CD4-positive, alpha-beta T cell treated with Interleukin-15 for 1 hour (primary cell): ENCODE results near the gene TENT4B.

Experiments used
- DNase-seq: peaks from one replicate; pipeline ENCODE4 v3.0.0-alpha.2; 2020

Gene TENT4B

DNA sequence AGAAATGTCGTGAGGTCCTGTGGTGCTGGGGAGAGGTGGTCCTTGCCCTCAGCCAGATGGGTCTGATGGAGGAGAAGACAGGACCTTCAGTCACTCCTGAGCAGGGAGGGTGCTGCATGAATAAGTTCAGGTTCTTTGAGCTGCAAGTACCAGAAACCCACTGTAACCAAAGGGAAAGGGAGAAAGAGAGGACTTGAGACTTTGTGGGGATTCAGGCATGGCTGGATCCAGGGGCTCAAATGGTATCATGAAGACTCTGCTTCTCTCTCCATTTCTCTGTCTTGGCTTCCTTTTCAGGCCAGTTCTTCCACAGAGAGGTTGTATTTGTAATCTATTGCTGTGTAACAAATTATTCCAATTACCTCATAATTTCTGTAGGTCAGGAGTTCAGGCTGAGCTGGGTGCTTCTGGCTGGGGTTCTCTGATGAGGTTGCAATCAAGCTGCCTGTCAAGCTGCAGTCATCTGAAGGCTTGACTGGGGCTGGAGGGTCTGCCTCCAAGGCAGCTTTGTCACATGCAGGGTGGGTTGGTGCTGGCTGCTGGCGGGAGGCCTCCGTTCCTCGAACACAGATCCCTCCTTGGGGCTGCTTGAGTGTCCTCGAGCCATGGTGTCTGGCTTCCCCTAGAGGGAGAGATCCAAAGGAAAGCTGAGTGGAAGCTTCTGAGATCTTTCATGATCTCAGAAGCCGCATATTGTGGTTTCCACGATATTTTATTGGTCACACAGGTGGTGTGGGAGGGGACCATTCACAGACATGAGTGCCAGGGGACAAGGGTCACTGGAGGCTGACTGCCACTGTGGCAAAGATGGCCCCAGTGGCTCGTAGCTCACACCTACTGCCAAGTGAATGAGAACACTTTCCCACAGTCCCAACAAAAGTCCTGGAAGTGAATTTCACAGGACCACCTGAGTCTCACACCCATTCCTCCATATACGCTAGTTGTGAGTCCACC, 107.4 kb downstream of the TENT4B start:
- DNase-seq = no peak

DNA sequence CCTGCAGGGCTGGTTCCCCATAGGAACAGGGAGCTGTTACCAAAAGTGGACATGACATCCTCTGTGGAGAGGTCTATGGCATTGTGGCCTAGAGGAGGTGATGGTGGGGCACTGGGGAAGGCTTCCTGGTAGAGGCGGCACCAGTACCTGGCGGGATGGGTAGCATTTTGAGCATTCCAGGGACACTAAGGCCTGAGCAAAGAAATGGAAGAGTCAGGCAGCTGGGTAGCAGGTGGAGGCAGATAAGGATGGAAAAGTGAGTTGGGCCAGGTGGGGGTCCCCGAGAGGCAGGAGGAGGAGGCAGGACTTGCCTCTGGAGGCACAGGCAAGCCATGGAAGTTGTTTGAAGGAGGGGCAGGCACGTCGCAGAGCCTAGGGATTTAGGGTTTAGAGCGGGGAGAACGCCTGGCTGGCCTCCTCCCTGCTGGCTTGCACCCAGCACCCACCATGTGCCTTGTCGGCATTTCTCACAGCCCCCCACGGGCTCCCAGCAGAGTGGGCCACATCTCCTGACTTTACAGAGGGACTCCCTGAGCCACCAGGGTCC, 108.1 kb downstream of the TENT4B start:
- no peak for DNase-seq

DNA sequence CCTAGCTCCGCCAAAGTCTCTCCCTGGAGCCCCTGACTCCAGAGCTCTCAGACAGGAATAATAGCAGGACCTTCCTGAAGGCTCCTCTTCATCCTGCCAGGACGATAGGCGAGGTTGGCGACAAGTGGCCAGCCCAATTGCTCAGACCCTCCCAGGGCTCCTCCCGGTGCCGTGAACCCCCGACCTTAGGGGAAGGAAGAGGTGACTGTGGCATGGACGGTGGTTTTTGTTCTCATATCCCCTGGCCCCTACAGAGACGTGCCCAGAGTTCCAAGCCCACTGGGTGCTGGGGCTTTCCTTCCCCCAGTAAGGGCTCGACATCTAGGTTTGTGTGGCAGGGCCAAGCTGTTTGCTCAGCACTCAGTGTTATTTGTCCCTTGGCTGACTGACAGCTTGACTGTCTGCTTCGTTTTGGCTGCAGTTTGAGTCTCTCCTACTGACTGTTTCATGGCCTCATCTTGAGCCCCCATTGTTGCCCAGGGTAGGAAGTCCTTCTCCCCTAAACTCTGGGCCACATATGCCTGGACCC, 108.7 kb downstream of the TENT4B start:
- DNase-seq = no peak

DNA sequence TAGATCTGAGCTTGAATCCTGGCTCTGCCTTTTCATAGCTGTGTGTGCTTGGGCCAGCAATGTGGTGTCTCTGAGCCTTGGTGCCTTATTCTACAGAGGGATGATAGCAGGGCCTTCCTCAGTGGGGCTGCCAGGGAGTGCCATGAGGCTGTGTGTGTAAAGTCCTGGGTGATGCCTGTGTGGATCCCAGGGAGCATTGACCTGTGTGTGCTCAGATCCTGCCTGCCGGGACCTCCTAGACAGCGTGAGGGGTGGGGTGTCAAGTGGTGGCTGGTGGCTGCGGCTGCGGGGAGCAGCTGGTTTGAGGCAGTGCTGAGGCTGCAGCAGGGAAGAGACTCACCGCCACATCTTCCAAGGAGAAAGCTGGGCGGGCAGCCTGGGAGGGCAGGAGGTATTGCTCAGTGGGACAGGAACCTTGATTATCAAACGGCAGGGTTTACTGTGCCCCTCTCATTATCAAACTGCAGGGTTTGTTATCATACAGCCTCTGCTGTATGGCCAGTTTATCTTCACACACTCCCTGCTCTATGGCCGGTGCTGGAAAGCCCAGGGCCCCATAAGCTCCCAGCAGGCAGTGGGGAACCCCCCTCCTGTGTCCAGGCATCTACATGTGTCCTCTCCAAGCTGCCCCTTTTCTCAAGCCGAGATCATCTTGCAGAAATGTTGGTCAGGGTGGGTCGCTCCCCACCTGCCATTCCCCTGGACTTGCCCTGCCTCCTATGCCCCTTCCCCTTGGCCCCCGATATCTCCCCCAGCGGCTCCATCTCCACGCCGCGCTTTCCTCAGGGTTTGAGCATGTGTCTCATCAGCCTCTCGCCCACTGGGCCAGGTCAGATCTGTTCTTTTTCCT, 110.2 kb downstream of the TENT4B start:
- no peak for DNase-seq

DNA sequence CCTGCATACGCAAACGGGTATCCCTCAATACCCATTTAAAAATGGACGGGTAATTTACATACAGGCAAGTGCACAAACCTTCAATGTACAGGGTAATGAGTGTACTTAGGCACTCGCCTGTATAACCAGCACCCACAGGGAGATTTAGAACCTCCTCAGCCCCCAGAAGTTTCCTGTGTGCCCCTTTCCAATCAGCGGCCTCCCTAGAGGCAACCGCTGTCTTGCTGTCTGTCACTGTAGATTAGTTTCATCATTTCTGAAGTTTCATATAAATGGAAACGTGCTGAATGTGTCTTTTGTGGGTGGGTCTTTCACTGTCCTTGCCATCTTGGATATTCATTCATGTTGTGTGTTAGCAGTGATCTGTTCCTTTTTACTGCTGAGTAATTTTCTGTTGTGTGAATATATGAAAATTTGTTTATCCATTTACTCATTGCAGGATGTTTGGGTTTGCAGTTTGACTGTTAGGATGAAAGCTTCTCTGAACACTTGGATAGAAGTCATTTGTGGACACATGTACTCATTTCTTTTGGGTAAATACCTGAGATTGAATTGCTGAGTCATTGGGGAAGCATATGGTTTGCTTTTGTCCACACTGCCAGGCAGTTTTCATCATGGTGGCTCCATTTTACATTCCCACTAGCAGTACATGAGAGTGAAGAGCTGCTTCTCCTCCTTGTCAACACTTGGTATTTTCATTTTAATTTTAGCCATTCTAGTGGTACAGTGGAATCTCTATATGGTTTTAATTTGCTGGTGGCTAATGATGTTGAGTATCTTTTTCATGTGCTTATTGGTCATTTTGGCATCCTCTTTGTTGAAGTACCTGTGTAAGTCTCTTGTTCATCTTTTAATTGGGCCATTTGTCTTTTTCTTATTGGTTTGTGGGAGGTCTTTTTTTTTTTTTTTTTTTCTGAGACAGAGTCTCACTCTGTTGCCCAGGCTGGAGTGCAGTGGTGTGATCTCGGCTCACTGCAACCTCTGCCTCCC, 111.1 kb downstream of the TENT4B start:
- DNase-seq = no peak

DNA sequence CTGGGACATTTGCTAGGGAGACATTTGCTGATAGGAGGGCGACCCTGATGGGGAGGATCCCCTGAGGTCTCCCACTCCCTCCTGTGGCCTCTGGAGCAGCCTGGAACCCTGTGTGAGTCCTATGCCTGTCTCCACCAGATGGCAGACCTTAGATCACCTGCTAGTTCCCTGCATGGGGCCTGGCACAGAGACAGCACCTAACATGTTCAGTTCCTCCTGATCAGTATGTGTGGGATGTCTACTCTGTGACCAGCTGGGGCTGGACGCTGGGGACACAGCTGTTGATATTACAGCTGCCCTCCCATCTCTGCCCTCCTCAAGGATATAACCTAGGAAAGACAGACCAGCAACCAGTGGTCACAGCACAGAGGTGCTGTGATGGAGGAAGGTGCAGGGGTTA, 112.2 kb downstream of the TENT4B start:
- DNase-seq = peak; percentile 57

DNA sequence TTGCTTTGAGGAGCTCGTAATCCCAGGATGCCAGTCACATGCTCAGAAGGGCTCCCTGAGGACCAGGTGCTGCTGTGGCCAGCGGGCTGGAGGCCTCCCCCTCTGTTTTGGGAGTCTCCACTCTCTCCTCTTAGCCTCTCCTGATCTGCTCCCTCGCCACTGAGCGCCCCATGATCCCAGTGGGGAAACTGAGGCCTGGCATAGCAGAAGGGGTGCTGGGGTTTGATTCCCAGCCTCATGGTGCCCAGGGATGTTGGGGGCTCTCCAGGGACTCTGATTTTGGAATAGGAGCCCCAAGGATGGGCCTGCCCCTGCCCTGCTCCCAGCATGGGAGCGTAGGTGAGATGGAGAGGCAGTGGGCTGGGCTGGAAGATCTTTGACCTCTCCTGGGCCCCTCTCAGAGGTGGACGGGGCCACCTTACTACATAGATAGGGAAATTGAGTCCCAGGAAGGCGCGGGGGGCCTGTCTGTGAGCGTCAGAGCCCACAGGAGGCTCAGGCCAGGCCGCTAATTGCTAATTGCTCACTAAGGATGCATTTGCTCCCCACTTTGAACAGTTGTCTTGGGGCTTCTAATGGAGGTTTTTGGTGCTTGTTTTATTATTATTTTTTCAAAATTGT, 112.7 kb downstream of the TENT4B start:
- no peak for DNase-seq

DNA sequence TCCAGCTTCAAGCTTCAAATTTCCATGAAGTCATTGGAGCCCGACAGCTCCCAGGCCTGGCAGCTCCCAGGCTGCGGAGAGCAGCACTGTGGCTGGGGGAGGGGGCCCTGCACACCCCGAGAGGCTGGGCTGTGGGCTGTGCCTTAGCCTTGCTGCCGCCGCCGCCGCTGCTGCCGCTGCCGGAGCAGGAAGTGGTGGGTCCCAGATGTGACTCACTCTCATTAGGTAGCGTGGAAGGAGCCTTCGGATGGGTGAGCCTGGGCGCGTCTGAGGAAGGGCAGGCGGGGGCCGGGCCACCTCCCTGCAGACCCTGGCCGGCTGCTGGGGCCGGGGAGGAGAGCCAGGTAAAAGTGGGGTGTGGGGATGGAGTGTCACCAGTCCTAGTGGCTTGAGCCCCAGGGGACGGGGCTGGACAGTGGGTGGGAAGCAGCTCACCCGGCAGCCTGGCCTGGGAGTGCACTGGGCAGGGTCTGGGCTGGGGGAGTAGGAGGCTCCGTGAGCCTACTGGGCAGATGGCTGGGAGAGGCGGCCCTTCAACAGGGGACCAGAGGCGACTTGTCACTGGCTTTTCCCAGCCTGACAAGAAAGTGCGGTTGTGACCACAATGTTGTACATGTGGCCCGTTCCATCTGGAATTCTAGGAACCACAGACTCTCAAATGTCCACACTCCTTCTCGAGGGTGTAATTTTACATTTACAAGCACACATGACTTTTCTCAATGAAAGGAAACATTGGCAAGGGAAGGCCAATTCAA, 113.4 kb downstream of the TENT4B start, which contains the start of gene ADCY7:
ADCY7 (plus strand) TSS at position 215 of the 755 bp plus-strand sequence. CDS start 21,629 bp downstream, outside the sequence.
- DNase-seq = peak; percentile 85

DNA sequence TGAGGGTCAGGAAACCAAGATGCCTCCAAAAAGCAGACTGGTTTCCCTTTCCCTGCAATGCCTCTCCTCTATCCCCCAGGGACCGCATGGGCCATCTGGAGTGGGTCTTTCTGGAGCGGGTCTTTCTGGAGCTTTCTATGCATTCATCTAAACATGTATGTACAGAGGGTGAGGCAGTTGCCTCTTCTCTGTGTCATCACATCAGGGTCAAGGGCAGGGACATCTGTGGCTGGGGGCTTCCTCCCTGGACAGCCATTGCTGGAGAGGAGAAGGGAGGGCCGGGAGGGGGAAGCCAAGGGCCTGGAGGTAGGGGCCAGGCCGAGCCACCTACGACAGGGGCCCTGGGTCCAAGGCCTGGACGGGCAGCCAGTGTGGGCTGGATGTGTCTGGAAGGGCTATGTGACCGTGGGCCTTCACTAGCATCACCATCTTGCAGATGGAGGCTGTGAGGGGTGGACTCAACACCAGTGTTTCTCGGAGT, 114.1 kb downstream of the TENT4B start:
- DNase-seq = no peak

DNA sequence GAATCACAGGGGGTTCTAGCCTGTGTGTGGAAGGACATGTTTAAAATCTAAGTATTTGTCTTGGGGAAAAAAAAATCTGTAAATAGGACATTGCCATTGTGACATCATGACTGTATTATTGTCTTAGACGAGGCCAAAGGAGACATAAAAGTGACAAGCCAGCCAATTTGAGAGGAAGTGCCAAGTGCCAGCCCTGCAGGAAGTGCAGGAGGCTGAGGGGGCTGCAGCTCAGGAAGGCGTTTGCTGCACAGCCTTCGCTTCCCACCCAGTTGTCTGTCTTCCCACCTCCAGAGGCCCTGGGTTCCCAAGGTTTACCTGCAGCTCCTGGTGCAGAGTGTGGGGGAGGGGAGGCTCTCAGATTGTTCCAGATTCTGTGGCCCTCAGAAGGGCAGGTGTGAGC, 114.5 kb downstream of the TENT4B start:
- no peak for DNase-seq

DNA sequence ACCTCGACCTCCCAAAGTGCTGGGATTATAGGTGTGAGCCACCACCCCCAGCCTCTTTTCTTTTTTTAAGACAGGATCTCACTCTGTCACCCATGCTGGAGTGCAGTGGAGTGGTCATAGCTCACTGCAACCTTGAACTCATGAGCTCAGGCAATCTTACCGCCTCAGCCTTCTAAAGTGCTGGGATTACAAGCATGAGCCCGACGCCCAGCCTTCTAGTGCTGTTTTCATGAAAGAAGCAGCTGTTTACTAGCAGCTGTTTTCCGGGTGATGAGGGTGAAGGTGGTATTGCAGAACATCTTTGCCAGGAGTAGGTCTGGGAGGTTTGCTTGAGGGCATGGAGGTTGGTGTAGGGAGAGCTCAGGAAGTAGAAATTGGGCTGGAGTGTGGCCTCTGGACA, 115.2 kb downstream of the TENT4B start:
- no peak for DNase-seq

DNA sequence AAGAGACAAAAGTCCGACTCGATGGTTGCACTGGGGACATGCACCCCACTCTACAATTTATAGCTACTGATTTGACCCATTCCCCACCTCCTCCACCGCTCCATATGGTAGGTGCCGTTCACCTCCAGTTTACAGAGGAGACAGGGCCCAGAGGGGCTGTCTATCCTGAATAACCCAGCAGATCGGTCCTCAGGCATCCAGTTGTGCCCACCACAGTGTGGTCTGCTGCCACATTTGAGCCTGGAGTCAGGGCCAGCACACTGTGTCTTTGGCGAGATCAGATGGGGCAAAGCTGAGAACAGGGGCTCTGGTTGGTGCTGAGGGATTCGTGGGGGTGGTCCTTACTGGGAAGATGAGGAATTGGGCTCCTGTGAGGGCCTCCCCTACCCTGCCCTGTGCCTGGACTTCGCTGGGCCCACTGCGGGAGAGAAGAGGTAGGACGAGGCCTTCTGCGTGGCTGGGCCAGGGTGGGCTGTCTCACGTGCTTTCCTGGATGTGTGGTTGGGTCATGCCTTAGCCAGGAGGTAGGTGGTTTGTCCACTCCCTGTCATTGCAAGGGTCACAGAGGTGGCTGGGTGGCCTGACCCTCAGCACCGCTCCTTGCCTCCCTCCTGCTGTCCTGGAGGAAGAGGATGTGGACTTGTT, 116.1 kb downstream of the TENT4B start:
- no peak for DNase-seq

DNA sequence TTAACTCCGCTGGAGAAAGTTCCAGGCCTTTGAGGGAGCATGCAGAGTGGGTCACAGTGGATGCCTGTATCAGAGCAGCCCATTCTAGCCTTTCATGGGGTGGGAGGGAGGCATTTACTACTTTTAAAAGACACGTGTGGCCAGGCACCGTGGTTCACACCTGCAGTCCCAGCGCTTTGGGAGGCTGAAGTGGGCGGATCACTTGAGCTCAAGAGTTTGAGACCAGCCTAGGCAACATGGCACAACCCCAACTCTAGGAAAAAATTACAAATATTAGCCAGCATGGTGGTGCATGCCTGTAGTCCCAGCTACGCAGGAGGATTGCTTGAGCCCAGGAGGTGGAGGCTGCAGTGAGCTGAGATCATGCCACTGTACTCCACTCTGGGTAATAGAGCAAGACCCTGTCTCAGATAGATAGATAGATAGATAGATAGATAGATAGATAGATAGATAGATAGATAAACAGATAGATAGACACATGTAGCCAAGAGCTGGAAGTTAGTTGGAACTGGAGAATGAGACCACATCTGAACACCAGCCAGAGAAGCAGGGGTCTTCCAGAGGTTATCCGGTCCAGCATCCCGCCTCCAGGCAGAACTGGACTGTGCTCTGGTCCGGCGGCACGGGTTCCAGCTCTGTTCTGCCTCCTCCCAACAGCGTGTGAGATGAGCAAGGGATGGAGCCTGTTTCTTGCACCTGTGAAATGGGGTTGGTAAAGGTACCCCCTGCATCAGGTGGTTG, 116.8 kb downstream of the TENT4B start:
- no peak for DNase-seq

DNA sequence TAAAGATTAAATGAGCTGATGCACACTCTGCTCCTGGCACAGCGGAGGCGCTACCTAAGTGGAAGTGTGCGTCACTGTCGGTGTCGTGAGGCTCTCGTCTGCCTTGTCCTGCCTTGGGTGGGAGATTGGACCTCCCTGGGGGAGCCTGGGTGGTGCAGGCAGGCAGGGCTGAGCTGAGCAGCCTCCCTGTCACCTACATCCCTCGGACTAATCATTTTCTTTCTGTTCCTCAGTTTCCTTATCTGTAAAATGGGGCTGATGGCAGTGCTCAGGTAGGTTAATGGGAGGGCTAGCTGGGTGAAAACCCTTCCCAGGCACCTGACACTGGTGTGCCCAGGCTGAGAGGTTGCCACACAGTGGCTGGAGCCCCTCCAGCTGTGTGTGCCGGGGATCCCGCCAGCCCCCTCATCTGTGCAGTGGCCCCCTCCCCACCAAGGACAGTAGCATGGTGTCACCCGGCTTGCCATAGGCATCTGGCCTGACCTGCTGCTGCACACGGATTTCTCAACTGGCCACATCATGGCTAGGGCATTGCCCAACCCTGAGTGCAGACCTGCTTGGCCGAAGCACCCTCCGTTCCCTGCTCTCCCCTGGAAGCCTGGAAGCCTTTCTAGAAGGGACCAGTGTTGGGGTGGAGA, 117.5 kb downstream of the TENT4B start:
- no peak for DNase-seq

DNA sequence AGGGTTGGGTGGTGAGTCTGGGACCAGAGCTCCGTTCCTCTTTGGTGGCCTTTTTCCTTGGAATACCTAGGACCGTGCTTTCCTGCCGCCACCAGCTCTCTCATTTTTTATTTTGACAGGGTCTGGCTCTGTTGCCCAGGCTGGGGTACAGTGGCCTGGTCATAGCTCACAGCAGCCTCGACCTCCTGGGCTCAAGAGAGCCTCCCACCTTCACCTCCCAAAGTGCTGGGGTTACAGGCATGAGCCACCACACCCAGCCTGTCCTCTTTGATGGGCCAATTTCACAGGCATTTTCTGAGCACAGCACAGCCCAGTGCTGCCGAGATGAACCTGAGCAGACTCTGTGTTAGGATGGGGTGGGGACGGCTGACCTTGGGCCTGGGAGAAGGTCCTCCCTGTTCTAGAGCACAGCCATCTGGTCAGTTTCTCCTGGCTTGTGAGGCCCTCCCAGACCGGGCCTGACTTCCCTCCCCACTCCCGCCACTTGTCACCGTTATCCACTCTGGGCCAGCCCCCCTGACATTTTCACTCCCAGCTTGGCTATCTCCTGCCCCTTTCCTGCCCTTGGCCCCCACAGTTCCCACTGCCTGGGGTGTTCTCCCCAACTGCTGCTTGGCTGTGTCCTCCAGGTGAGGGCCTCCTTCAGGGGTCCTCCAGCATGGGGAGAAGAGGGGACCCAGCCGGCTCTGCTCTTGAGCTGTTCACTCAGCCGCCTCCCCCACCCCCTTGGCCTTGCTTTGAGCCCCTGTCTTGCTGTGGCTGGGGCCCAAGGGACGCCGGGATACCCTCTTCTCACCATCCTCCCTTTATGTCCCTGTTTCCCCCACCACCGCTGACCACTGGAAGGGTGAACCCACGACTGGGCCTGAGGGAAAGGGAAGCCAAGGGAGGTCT, 118.3 kb downstream of the TENT4B start:
- no peak for DNase-seq

DNA sequence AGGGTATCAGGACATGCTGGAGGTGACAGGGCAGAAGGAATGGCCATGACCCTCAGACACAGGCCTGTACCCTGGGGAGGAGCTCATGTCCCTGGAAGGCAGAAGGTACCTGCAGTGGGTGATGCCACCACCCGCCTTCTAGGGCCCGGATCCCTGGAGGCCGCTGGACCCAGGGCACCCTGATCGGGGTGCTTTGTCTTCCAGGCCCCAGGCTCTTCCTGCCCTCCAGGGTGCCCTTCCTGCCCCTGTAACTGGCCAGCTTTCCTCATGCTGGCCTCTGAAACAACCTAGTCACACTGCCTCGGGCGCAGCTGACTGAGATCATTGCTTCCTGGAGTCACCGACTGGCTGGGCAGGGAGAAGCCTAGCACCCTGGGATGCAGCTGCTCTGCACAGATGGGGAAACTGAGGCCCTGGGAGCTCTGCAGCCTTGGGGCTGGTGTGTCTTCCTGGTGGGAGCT, 119.0 kb downstream of the TENT4B start:
- DNase-seq = no peak

DNA sequence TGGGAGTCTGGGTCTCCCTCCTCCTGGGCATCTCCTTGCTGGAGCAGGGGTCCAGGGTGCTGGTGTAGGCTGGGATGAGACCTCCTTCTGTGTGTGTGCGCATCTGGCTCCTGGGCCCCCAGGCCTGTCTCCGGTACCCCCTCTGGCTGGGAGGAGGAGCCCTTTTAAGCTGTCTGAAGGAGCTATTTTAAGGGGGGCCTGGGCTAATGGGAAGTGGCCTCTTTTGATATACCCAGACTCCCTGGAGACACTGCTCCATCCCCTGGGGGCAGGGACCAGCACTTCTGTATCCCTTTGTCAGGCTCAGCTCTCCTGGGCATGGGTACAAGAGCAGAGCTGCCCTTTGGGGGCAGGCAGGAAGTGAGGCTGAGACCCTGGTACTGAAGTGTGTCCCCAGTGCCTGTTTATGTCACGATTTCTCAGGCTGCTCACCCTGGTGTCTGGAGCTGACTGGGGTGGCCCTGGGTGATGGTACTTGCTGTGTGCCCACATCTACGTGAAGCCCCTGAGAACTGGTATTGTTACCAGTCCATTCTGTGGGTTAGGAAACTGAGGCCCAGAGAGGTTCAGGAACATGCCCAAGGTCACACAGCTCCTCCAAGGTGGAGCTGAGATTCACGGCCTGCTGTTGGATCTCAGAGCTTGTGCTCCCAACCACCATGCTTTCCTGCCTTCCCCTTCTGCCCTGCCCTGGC, 119.7 kb downstream of the TENT4B start:
- DNase-seq = no peak
